ENCODE results near the gene TM4SF5. TPM values are rescaled to one million over a fixed set of nuclear protein-coding genes. Genes with fewer than 3 reads are reported as not detected.

Gene TM4SF5
- total RNA-seq, 1 experiment from 2014 or later = not detected

DNA sequence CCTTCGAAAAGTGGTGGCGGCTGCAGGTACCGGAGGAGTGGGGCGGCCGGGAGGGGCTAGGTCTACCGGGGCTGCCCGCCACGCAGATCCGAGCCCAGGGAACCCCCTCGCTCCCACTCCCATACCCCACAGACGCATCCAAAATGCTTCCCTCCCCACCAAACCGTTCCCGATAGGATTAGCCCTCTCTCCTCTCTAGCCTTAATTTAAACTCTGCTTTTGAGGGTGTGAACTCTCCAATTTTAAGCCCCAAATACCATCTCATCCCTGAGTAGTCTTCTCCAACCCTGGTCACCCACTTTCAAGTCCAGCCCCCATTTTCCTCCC lies 31.7 kb upstream of the TM4SF5 start:
- H3K36me3 Mint-ChIP-seq (ENCODE audit: insufficient read depth, unreplicated experiment) = no peaks in the 10 kb centered on the region
- TF ChIP-seq, protein P1, sequence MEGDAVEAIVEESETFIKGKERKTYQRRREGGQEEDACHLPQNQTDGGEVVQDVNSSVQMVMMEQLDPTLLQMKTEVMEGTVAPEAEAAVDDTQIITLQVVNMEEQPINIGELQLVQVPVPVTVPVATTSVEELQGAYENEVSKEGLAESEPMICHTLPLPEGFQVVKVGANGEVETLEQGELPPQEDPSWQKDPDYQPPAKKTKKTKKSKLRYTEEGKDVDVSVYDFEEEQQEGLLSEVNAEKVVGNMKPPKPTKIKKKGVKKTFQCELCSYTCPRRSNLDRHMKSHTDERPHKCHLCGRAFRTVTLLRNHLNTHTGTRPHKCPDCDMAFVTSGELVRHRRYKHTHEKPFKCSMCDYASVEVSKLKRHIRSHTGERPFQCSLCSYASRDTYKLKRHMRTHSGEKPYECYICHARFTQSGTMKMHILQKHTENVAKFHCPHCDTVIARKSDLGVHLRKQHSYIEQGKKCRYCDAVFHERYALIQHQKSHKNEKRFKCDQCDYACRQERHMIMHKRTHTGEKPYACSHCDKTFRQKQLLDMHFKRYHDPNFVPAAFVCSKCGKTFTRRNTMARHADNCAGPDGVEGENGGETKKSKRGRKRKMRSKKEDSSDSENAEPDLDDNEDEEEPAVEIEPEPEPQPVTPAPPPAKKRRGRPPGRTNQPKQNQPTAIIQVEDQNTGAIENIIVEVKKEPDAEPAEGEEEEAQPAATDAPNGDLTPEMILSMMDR (IDR thresholded peaks at IDR 0.05; ENCODE audit: unreplicated experiment) = no peak
- CTCF ChIA-PET = interaction anchor here (0.6 kb wide), 1 partner anchor 81 kb away, joined by 5 read pairs; no protein-coding TSS in a partner anchor
- no peak for DNase-seq (ENCODE audit: unreplicated experiment)
- BruUV-seq (replicated peaks) = no TSS peak
- peak overlapping the region; percentile 73 for H3K4me3 Mint-ChIP-seq (ENCODE audit: unreplicated experiment)
- H3K4me1 Mint-ChIP-seq (ENCODE audit: insufficient read depth, unreplicated experiment) = peaks cover 29% of the 10 kb centered on the region
- intact Hi-C loops (cut with micrococcal nuclease) = no loop called here
- no peaks in the 10 kb centered on the region for H3K27me3 Mint-ChIP-seq (ENCODE audit: insufficient read depth, unreplicated experiment)
- peak overlapping the region; percentile 40 for H3K27ac Mint-ChIP-seq (ENCODE audit: low read depth, unreplicated experiment)
- H3K9me3 Mint-ChIP-seq (ENCODE audit: unreplicated experiment) = no peaks in the 10 kb centered on the region
- POLR2A ChIA-PET = interaction anchor here (1.0 to 2.7 kb wide), 5 partner anchors 30 to 226 kb away, joined by 3 to 8 read pairs (median 6); partner anchors contain the start of genes ARRB2, CHRNE and PELP1

DNA sequence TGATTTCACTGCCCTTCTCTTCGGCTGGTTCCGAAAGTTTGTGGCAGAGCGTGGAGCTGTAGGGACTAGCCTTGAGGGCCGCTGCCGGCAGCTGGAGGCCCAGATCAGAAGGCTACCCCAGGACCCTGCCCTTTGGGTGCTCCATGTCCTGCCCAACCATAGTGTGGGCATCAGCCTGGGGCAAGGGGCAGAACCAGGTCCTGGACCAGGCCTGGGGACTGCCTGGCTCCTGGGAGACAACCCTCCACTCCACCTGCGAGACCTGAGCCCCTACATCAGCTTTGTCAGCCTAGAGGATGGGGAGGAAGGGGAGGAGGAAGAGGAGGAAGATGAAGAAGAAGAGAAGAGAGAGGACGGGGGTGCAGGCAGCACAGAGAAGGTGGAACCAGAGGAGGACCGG lies 31.1 kb upstream of the TM4SF5 start:
- Mint-ChIP-seq H3K4me3 (ENCODE audit: unreplicated experiment) (peak overlapping the region; percentile 73), H3K9me3 (ENCODE audit: unreplicated experiment) (no peaks in the 10 kb centered on the region), H3K27ac (ENCODE audit: low read depth, unreplicated experiment) (peak overlapping the region; percentile 40), H3K27me3 (ENCODE audit: insufficient read depth, unreplicated experiment) (no peaks in the 10 kb centered on the region), H3K36me3 (ENCODE audit: insufficient read depth, unreplicated experiment) (no peaks in the 10 kb centered on the region), H3K4me1 (ENCODE audit: insufficient read depth, unreplicated experiment) (peaks cover 24% of the 10 kb centered on the region)
- intact Hi-C loops (cut with micrococcal nuclease) = no loop called here
- TF ChIP-seq, protein P1 (IDR thresholded peaks at IDR 0.05; ENCODE audit: unreplicated experiment) = no peak
- DNase-seq (ENCODE audit: unreplicated experiment) = no peak
- CTCF ChIA-PET = interaction anchor here (0.6 kb wide), 1 partner anchor 80 kb away, joined by 5 read pairs; no protein-coding TSS in a partner anchor
- no TSS peak for BruUV-seq (replicated peaks)
- POLR2A ChIA-PET = interaction anchor here (0.7 to 1.2 kb wide), 2 partner anchors 23 to 49 kb away, joined by 3 to 5 read pairs; no protein-coding TSS in a partner anchor

GRCh38 chr17:4741544-4741943 lies 30.1 kb upstream of the TM4SF5 start:
- Mint-ChIP-seq H3K27me3 (ENCODE audit: insufficient read depth, unreplicated experiment) (no peaks in the 10 kb centered on the region), H3K27ac (ENCODE audit: low read depth, unreplicated experiment) (no peak overlapping the region), H3K4me3 (ENCODE audit: unreplicated experiment) (no peak overlapping the region), H3K9me3 (ENCODE audit: unreplicated experiment) (no peaks in the 10 kb centered on the region), H3K4me1 (ENCODE audit: insufficient read depth, unreplicated experiment) (peaks cover 16% of the 10 kb centered on the region), H3K36me3 (ENCODE audit: insufficient read depth, unreplicated experiment) (no peaks in the 10 kb centered on the region)
- DNase-seq (ENCODE audit: unreplicated experiment) = no peak
- no TSS peak for BruUV-seq (replicated peaks)
- ChIA-PET POLR2A (interaction anchor here (0.7 kb wide), 4 partner anchors 38 to 225 kb away, joined by 3 to 4 read pairs (median 3); no protein-coding TSS in a partner anchor), CTCF (interaction anchor here (0.5 kb wide), 1 partner anchor 50 kb away, joined by 3 read pairs; no protein-coding TSS in a partner anchor)
- intact Hi-C loops (cut with micrococcal nuclease) = no loop called here
- TF ChIP-seq, protein P1 (IDR thresholded peaks at IDR 0.05; ENCODE audit: unreplicated experiment) = no peak

- no peaks in the 10 kb centered on the region for H3K36me3 Mint-ChIP-seq (ENCODE audit: insufficient read depth, unreplicated experiment)
- peaks cover 16% of the 10 kb centered on the region for H3K4me1 Mint-ChIP-seq (ENCODE audit: insufficient read depth, unreplicated experiment)
- H3K9me3 Mint-ChIP-seq (ENCODE audit: unreplicated experiment) = no peaks in the 10 kb centered on the region
- ChIA-PET CTCF (interaction anchor here (0.5 kb wide), 1 partner anchor 50 kb away, joined by 3 read pairs; no protein-coding TSS in a partner anchor), POLR2A (interaction anchor here (0.7 to 1.1 kb wide), 4 partner anchors 8 to 224 kb away, joined by 3 to 4 read pairs (median 3); no protein-coding TSS in a partner anchor)
- no peak for DNase-seq (ENCODE audit: unreplicated experiment)
- TF ChIP-seq, protein P1 (IDR thresholded peaks at IDR 0.05; ENCODE audit: unreplicated experiment) = no peak
- no TSS peak for BruUV-seq (replicated peaks)
- H3K27me3 Mint-ChIP-seq (ENCODE audit: insufficient read depth, unreplicated experiment) = no peaks in the 10 kb centered on the region
- intact Hi-C loops (cut with micrococcal nuclease) = no loop called here
- H3K4me3 Mint-ChIP-seq (ENCODE audit: unreplicated experiment) = no peak overlapping the region
- no peak overlapping the region for H3K27ac Mint-ChIP-seq (ENCODE audit: low read depth, unreplicated experiment)
Measured at GRCh38 chr17:4742133-4742532, 29.6 kb upstream of the TM4SF5 start.
